Anterior cingulate cortex (tissue), 58 donors: ENCODE results near the gene GOLGA2.
"Not testable (repeated sequence)": the region's sequence is repeated elsewhere in the genome, so short reads cannot be mapped to it uniquely, and the experiment has no call there.

Experiments used
- DNase-seq, 58 donors: peaks; one replicate each; lab custom pipeline; 2025; lab: John Stamatoyannopoulos, UW

The GOLGA2 gene

DNA sequence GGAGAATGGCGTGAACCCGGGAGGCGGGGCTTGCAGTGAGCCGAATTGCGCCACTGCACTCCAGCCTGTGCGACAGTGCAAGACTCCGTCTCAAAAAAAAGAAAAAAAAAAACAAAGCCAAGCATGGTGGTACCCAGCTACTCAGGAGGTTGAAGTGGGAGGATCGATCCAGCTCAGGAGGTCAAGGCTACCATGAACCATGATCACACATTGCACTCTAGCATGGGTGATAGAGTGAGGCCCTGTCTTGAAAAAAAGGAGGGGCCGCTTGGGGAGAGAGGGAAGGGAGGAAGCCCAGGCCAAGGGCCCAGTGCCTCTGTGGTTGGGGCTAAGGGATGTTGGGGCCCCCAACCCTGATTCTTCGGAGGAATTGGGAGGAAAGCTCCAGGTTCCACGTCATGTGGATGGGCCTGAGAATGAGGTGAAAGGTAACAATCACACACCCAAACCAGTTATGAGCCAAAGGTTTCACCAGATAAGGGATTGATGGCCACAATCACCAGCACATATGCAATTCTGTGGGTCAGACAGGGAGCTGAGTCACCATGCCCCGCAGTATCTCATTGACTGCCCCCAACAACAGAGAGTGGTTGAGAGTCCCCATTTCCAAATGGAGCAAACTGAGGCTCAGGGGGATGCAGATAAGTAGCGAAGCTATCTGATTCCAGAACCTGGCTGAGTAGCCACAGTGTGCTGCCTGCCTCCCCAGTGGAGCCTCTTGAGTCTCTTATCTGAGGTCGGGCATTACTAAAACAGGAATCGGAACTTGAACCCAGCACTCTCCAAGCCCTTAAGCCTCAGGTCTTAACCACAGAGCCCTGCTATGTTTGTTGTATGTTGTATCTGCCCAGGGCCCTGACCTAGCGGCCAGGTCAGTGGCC lies 20.8 kb upstream of the GOLGA2 start:
- DNase-seq = no peak

DNA sequence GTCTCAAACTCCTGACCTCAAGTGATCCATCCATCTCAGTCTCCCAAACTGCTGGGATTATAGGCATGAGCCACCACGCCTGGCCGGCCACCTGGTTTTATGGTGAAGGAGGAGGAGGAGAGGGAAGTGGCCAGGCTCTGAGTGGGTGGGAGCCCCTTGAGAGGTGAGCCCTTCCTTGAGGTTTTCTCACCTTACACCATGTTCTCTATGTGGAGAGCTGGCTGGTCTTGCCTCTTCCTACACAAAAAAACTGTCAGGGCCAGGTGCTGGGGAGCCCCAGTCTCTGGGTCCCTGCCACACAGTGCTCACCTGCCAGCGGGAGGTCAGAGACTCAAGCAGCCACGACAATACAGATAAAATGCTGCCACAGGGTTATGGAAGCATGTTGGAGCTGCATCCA lies 18.3 kb upstream of the GOLGA2 start:
- DNase-seq = no peak

DNA sequence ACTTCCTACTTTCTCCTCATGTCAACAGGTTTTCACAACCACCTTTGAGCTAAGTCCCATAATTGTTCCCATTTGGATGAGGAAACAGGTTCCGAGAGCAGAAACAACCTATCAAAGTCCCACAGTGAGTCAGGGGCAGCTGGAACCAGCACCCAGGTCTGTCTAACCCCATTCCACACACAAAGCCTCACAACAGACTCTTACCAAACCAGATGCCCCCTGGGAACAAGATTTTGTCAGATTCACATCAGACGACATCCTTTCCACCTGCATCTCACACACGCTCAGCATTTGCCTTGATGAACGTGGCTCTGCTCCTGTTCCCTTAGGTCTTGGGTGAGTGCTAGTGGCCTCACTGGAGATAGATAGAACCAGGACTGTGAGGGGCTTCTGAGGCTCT lies 17.3 kb upstream of the GOLGA2 start:
- DNase-seq = no peak

DNA sequence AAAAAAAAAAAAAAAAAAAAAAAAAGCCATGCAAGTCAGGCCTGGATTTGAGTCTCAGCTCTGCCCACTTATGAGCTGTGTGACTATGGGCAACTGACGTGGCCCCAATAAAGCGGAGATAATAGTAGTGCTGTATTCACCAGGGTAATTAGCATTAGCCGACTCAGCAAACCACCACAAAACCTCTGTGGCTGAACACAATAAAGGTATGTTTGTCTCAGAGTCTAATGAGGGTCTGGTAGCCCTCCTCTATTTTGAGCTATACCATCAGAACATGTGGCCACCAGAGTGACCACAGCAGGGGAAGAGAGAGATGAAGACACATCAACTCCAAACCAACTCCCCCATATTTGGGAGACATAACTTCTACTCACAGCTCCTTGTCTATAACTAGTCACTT lies 16.2 kb upstream of the GOLGA2 start:
- DNase-seq = no peak

DNA sequence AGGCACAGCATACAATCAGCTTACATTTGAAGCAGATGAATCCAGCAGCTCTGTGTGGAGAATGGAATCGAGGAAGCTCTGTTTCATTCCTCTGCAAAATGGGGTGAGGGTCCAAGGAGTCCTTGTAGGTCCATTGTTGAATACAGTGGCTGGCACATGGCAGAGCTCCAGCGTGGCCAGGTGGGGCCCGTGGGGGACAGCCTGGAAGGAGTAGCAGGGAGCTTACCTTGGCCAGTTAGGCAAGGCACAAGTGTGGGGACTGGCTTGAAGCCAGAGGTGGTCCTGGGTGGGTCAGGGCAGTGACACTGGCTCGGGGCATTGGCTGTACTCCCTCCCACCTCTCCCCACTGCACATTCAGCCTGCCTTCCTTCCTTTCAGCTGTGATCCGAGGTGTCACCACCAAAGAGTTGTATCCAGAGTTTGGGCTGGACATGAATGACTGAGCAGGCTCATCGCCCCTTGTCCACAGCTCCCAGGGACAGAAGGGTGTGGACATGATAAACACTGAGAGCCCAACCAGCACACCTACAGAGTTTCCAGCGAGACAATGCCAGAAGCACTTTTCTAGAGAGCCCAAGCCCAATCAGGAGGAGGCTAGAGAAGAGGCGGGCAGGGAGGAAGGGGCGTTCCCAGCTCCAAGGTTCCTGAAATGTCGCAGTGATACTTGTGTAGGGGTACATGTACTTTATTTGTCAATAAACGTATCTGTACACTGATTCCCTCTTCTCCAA lies 12.6 kb upstream of the GOLGA2 start:
- DNase-seq = no peak

DNA sequence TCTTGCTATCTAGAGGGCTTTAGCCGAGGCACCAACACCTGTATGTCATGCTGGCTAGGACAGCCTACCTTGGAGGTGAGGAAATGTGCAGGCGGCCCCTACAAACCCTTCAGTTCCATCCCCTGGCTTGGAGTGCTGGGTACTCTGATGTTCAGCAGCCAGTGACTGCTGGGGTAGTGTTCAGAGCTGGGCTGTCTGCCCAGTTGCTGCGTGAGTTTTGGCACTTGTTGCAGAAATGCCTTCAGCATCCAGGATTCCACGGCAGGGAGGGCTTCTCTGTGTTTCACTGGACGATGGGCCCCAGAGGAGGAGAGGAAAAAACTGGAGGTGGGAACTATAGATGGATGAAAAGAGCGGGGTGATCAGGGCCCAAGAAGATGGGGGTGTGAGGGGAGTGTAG lies 10.6 kb upstream of the GOLGA2 start:
- peak in 56 of 58 donors; percentile 5 to 85 (median 64) for DNase-seq

DNA sequence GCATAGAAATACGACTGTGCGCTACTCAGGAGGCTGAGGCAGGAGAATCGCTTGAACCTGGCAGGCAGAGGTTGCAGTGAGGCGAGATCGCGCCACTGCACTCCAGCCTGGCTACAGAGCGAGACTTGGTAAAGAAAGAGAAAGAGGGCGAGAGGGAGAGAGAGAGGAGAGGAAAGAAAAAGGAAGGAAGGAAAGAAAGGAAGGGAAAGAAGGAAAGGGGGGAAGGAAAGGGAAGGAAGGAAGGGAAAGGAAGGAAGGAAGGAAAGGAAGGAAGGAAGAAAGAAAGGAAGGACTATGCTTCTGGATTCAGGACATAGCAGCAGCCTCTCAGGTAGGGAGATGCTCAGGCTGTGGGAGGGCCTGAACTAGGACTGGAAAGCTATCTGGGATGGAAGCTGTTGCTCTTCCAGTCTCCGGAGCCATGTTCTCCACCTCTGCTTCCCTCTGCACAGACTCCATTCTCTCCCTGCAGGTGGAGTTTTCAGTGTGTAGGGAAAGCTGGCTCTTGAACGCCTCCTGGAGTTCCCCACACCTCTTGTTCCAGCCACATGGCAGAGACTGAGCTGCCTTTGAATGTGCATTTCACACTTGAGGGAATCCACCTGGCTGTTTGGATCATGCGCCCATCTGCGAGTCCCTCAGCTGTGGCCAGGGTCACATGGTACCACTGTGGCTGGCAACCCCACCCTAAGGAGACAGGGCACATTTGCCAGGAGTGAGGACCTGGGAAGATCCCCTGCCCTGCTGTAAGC lies 9.4 kb upstream of the GOLGA2 start:
- no peak for DNase-seq

DNA sequence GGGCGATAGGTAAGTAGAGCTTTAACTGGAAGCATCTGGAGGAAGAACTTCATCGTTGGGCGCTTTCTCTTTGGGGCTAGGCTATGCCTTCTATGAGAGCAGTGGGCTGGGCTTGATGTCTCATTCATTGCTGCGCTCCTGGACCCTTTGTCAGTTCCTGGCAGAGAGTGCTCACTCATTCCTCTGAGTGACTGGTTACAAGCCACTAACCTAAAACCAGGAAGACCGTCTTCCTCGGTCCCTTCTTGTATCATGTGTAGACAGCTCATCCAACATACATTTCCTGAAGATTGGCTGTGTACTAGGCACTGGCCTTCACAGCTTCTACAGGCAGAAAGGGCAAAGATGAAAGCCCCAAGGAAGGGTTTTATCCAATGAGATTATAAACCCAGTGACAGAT lies 6.7 kb upstream of the GOLGA2 start:
- DNase-seq = no peak

DNA sequence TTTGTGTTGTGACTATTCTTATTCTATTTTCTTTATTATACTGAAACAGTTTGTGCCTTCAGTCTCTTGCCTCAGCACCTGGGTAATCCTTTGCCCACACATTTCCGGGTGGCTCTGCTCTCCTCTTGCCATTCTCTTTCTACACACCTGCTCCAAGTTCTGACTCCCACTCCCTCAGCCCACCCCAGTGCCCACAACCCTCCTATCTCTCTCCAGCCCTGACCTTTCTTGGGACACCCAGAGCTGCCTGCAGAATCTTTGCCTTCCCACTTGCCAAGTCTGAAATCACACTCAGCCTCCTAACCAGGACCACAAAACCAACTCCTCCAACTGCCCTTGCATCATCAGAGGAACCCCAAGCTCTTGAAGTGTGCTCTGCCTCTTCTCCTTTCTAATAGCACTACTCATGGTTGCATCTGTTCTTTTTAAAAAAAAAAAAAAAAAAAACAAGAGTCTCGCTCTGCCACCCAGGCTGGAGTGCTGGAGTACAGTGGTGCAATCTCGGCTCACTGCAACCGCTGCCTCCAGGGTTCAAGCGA lies 4.3 kb upstream of the GOLGA2 start:
- DNase-seq = no peak

DNA sequence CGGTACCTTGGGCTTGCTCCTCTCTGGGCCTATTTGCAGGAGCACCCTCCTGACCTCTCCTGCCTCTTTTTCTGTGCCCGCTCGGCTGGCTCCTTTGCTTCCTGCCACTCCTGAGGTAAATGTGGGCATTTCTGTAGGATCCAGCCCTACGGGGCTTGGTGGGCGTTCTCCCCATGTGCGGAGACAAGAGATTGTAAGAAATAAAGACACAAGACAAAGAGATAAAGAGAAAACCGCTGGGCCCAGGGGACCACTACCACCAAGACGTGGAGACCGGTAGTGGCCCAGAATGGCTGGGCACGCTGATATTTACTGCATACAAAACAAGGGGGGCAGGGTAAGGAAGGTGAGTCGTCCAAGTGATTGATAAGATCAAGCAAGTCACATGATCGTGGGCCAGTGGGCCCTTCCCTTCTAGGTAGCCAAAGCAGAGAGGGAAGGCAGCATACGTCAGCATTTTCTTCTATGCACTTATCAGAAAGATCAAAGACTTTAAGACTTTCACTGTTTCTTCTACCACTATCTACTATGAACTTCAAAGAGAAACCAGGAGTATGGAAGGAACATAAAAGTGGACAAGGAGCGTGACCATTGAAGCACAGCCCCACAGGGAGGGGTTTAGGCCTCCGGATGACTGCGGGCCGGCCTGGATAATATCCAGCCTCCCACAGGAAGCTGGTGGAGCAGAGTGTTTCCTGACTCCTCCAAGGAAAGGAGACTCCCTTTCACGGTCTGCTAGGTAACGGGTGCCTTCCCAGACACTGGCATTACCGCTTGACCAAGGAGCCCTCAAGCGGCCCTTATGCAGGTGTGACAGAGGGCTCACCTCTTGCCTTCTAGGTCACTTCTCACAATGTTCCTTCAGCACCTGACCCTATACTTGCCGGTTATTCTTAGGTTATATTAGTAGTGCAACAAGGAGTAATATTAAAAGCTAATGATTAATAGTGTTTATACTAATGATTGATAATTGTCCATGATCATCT lies 3.6 kb upstream of the GOLGA2 start:
- not testable (repeated sequence) for DNase-seq

DNA sequence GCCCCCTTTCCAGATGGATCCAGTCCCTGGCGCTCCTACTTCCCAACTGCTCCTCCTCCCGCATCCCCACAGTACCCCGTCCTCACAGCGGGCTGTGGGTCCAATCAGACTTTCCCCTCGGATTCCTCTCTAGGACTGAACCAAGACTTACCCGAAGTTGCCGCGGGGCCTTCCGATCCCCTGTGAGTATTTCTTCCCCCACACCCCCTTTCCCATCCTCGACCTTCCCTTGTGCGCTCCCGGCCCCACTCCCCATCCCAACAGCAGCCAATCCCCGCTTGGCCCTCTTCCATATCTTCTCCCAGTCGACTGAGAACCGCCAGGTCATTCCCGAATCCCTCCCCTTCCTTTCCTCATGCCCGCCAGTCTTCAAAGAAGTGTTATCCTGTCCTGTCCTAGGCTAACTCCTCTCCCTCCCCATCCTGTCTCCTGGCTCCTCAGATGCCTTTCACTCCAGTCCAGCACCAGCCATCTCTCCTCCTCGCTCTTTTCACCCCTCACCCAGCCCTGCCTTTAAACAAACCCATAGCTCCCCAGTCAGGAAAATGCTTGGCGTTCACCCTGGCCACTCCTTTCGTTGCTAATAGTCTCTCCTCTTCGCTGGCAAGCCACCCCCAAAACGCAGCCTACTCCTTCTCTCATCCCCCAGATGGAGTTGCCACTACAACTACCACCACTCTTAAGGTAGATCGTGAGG lies 915 bp upstream of the GOLGA2 start:
- DNase-seq = peak in 4 of 58 donors; percentile 25 to 58 (median 48)

DNA sequence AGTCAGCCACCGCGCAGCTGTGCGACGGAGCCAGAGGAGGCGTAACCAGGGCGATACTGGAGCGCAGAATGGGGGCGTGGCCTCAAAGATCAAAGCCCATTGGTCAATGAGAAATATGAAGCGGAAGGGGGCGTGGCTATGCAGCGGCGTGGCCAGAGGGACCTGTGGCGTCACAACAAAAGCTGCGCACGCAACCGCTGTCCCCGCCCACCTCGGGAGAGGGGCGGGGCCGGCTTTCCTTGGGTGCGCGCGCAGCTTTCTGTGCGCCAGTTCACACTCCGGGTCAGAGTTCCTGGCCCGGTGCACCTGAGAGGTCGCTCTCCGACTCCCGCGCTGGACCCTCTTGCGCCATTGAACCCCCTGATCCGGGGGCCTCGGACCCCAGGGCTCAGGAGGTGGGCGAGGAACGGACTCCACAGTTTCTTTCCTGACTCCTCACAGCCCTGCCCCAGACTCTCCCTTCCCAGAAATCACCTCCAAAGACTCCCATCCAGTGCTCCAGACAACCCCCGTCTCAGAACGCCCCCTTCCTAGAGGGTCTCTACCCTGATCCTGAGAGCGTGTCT lies 284 bp upstream of the GOLGA2 start, which contains the start of gene SWI5:
SWI5 (plus strand) TSS at position 269 of the 566 bp plus-strand sequence.
- DNase-seq = peak; percentile 92 to 100 (median 98)

DNA sequence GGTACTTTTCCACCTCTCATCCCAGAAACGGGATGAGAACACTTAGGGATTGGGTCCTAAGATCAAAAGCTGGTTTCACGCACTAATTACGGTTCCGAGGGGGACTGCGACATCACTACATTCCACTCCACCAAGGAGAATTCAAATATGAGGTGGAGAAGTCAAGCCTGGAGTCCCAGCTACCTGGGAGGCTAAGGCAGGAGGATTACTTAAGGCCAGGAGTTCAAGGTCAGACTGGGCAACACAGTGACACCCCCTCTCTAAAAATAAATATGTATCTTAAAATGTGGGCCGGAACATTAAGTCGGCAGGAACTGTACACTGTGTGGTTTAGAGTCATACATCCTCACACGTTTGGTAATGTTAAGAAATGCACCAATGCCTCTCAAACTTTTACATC lies 1.6 kb downstream of the GOLGA2 start:
- DNase-seq = no peak

DNA sequence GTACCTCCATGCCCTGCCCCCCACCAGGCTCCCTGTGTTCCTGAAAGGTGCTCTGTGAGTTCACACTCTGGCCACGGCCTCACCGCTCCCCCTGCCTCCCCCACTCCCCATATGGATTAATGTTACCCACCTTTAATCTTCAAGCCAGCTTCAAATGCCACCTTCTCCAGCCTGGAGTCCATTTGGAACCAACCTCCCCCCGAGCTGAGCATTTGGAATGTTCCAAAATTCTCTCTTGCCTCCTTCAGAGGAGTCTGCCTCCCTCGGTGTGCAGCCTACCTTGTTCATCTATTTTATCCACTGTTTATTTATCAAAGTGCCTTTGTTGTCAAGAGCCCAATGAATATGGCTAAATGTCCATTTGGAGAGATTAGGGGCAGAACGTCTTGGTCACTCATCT lies 4.3 kb downstream of the GOLGA2 start:
- DNase-seq = no peak

DNA sequence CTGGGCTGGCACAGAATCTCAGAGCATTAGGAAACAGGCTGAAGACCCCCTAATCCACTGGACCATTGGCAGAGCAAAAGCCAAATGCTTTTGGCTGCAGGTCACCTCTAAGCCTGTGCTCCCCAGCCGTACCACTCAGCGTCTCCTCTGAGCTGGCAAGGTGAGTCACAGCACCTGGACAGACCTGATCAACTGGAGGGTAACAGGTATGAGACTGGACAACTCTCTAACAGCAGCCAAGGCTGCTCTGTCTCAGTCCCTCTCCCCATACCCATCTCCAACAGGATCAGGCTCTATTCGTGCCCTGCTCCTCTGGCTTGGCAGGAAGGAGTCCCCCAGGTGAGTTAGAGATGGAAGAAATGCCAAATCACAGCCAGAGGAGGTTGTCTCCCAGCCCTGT lies 4.7 kb downstream of the GOLGA2 start:
- DNase-seq = no peak

DNA sequence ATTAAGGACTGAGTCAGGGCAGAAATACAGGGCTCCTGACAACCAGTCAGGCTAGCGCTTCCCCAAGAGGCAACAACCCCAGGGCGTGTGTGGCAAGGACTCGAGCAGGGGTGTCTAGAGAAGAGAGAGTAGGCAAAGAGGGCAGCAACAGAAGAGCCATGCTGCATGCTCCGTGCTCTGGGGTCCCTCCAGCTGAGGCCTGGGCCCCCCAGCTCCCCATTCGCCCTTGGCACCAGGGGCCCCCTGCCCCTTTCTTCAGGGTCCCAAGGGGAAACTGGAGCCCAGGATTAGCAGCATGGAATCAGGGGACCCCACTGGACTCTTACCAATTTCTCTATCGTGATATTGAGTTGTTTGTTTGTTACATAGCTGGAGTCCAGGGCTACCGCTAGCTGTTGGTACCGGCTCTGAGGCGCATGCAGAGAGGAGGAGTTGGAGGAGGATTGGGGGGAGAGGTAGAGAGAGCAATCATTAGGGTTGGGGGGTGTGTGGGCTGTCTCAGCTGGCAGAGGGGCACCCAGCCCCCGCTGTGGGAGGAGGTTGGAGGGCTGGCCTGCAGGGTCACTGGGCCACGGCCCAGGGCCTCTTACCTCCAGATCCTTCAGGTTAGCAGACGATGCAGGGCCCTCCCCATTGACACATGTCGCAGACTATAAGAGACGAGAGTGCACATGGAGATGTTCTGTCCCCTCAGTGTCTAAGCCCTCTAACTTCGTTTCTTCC lies 8.8 kb downstream of the GOLGA2 start:
- DNase-seq = no peak

DNA sequence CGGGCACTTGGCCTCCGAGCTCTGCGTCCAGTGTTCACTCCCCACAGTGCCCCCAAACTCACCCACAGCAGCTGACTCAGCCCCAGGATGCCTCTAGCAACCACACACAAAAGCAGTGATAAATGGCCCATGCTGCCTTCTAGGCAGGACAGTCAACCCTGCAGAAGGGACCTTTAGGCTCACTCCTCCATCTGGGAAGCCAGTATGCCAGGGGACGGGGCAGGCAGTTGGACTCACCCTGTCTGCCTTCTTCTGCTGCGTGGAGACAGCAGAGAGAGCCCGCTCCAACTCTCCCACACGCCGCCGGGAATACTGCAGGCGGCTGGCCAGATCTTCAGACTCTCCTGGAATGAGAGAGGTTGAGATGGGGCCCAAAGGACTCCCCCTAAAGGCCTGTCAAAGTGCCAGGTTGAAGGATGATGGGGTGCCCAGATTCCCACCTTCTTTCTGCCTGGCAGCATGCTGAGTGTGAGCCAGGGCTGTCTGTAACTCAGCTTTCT lies 10.4 kb downstream of the GOLGA2 start:
- peak in 3 of 58 donors; percentile 6 to 42 (median 24) for DNase-seq

DNA sequence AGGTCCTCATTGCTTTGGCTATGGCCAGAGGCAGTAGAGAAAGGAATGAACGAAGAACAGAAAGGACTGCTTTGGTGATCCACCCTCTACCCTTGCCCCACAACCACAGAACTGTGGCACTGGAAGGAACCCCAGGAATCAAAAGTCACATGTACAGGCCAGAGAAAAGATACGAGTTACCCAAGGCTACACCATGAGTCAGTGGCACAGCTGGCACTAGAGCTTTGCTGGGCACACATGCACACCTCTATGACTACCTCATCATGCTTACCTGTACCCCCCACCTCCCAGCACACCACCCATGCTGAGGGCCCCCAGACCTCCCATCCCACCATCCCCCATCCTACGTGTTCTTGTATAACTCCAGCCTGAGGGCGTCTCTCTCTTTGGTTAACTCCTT lies 13.1 kb downstream of the GOLGA2 start:
- no peak for DNase-seq
